Left lung (tissue), 10 donors: Measurements from ENCODE around the gene PDE4C. TPM values are rescaled to one million over a fixed set of nuclear protein-coding genes. Genes with fewer than 3 reads are reported as not detected.

ENCODE experiments used
- ATAC-seq: fragments of 200-7000 bp; cut with Tn5 transposase; one replicate; pipeline ENCODE4 v1.9.1; 2020; ENCODE audit warnings: moderate library complexity
- DNase-seq, 4 donors: peaks; one replicate each; pipeline ENCODE4 v3.0.0-alpha.2; 2013 to 2020
- H3K27ac ChIP-seq, 2 donors: fragments of 200-600 bp; sonication (generic) in 1 of 2; one replicate each; pipeline versions ENCODE4 v1.5.0 to v1.8.0; 2020 to 2021
- H3K27me3 ChIP-seq, 2 donors: fragments of 200-600 bp; sonication (generic) in 1 of 2; one replicate each; pipeline versions ENCODE4 v1.5.0 to v1.8.0; 2020 to 2021
- H3K36me3 ChIP-seq, 2 donors: fragments of 200-600 bp; sonication (generic) in 1 of 2; one replicate each; pipeline versions ENCODE4 v1.5.0 to v1.8.0; 2020 to 2021
- H3K4me1 ChIP-seq, 2 donors: fragments of 200-600 bp; one replicate each; pipeline ENCODE4 v1.8.0; 2021
- H3K4me3 ChIP-seq, 2 donors: fragments of 200-600 bp; sonication (generic) in 1 of 2; one replicate each; pipeline versions ENCODE4 v1.5.0 to v1.8.0; 2020 to 2021; ENCODE audit warnings: mild to moderate bottlenecking in 1 of 2
- H3K9me3 ChIP-seq, 2 donors: fragments of 200-600 bp; sonication (generic) in 1 of 2; one replicate each; pipeline versions ENCODE4 v1.5.0 to v1.8.0; 2020 to 2021
- intact Hi-C, 2 donors: fragments of 100-400 bp; cut with DNase I; formaldehyde crosslinking; loops; one replicate each; pipeline versions ENCODE4 v1.11.2 to v1.14.2; 2022
- polyA plus RNA-seq, 6 donors: library from polyadenylated mRNA; unstranded; fragments of 120-200 nt; gene quantifications; one replicate each; pipeline ENCODE4 v1.2.1, GENCODE V29; 2013; ENCODE audit not compliant: insufficient read length in 6 of 6
- total RNA-seq, 2 donors: library from RNA; stranded (reverse); fragmentation: NEBNext Ultra II Directional; extraction: Animal tissue kit (Norgen Biotek cat#: 25700); gene quantifications; one replicate each; pipeline ENCODE4 v1.2.1, GENCODE V29; 2021
- TF ChIP-seq, protein P1 (sequence below), 2 donors: fragments of 200-600 bp; sonication (generic) in 1 of 2; IDR thresholded peaks; one replicate each; pipeline versions ENCODE4 v1.5.0 to v1.8.0; 2021; ENCODE audit warnings: antibody characterized with exemption in 2 of 2
- donor health status: DM: no; HTN: yes; CAD: no.
- donor health status: DM: no; HTN: no; CAD: no.

The PDE4C gene
- total and polyA plus RNA-seq, 8 donors = 1.3 to 11.3 (median 2.0) TPM

DNA sequence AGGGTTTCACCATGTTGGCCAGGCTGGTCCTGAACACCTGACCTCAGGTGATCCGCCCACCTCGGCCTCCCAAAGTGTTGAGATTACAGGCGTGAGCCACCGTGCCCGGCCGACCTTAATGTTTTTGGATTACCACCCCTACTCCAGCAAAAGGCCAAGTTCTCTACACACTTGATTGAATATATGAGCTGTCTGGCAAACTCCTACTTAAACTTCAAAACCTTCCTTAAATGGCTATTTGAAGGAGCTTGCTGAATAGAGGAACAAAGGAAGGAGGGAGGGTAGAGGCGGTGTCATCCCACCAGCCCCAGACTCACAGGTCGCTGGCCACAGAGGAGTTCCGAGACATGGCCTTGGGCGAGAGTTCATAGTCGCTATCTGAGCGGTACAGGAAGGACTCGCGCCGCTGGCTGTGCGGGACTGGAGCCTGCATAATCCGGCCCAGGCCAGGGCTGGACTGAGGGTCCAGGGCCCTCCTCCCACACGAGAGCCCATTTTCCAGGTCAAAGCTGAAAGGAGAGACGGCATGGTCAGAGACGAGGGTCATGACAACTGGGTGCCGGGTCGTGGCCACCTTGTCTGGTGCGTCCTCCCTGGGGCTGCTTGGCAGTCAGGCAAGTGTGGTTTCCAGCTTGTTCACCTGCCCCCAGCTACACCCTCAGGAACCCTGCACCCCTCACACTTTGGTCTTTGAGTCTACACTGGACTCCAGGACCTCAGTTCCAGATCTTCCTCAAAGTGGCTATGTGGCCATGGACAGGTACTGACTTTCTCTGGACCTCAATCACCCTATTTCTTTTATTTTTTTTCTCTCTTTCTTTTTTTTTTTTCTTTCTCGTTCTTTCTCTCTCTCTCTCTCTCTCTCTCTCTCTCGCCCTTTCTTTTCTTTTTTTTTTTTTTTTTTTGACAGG is 4.2 kb downstream of the PDE4C start:
- intact Hi-C loops = no loop called here
- ATAC-seq (no peak), DNase-seq (no peak)
- peaks cover 7 to 18% of the 10 kb centered on the region in 2 donors for H3K4me1 ChIP-seq
- TF ChIP-seq, protein P1, sequence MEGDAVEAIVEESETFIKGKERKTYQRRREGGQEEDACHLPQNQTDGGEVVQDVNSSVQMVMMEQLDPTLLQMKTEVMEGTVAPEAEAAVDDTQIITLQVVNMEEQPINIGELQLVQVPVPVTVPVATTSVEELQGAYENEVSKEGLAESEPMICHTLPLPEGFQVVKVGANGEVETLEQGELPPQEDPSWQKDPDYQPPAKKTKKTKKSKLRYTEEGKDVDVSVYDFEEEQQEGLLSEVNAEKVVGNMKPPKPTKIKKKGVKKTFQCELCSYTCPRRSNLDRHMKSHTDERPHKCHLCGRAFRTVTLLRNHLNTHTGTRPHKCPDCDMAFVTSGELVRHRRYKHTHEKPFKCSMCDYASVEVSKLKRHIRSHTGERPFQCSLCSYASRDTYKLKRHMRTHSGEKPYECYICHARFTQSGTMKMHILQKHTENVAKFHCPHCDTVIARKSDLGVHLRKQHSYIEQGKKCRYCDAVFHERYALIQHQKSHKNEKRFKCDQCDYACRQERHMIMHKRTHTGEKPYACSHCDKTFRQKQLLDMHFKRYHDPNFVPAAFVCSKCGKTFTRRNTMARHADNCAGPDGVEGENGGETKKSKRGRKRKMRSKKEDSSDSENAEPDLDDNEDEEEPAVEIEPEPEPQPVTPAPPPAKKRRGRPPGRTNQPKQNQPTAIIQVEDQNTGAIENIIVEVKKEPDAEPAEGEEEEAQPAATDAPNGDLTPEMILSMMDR (IDR thresholded peaks at IDR 0.05) = no peak
- no peak overlapping the region for H3K4me3 ChIP-seq
- H3K9me3 ChIP-seq = no peaks in the 10 kb centered on the region
- no peaks in the 10 kb centered on the region for H3K36me3 ChIP-seq
- H3K27me3 ChIP-seq = peaks cover 6 to 72% of the 10 kb centered on the region in 2 donors
- no peak overlapping the region for H3K27ac ChIP-seq

DNA sequence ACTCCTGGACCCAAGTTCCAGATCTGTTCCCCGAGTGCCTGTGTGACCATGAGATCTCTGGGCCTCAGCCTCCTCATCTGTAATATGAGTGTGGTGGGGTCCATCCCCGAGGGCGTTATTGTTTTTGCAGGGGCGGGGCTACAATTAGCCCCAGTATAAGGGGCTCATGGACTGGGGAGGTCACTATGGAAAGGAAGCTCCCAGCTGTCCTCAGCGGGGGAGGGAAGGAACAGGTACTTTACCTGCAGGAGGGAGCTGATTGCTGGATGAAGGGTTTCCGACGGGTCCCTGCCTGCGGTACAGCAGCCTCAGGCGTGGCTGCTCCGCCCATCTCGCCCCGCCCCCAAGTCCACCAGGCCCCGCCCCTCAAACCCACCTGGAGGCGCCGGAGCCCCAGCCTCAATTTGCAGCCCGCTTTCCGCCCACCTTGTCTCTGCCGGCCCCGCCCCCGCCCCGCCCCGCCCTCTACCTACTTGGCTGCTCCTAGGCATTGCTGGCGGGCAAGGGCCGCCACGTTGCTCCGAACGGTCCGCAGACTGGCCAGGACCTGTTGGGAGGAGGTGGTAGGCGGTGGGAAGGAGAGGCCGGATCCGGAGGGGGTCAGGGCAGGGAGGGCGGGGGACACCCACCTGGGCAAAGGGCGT is 5.5 kb downstream of the PDE4C start:
- DNase-seq = no peak
- Histone ChIP-seq H3K27ac (no peak overlapping the region), H3K4me1 (peaks cover 7 to 13% of the 10 kb centered on the region in 2 donors)

DNA sequence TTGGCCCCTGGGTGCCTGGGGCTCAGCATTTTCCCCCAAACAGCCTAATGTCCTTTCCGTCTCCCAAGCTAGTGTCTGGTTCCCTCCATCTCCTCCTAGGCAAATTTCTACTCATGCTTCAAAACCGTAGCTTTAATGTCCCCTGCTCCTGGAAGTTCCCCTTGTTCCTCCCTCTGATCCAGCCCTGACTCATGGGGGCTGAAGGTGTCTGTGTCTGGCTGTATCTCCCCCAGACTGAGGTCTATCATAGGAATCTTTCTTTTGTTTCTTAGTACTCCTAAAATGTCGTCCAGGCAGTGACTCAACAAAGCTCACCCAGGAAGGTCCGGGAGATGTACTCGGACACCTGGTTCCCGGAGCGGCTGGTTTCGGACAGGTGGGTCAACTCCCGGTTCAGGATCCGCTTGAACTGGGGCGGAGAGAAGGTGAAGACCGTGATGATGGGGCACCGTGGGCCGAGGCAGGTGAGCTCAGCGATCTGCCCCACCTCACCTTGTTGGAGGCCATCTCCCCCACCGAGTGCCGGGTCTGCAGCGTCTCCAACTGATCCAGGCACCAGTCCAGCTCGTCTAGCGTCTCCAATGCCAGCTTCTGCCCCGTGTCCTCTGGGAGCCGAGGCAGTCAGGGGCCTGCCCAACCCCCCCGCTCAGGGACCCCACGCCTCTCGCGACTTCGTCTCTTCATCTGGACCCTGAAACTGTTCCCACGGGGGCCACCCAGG is 6.2 kb downstream of the PDE4C start:
- Histone ChIP-seq H3K27ac (no peak overlapping the region), H3K4me3 (no peak overlapping the region), H3K36me3 (no peaks in the 10 kb centered on the region), H3K9me3 (no peaks in the 10 kb centered on the region), H3K4me1 (peaks cover 5 to 6% of the 10 kb centered on the region in 2 donors), H3K27me3 (peaks cover 3 to 52% of the 10 kb centered on the region in 2 donors)
- no peak for DNase-seq
- intact Hi-C loops = no loop called here
- ATAC-seq = no peak
- TF ChIP-seq, protein P1 (IDR thresholded peaks at IDR 0.05) = no peak

More for the DNA sequence above, 5.5 kb downstream of the PDE4C start:
- Histone ChIP-seq H3K36me3 (no peaks in the 10 kb centered on the region), H3K27me3 (peaks cover 6 to 59% of the 10 kb centered on the region in 2 donors), H3K4me3 (no peak overlapping the region), H3K9me3 (no peaks in the 10 kb centered on the region)
- intact Hi-C loops = no loop called here
- TF ChIP-seq, protein P1 (IDR thresholded peaks at IDR 0.05) = no peak
- no peak for ATAC-seq

DNA sequence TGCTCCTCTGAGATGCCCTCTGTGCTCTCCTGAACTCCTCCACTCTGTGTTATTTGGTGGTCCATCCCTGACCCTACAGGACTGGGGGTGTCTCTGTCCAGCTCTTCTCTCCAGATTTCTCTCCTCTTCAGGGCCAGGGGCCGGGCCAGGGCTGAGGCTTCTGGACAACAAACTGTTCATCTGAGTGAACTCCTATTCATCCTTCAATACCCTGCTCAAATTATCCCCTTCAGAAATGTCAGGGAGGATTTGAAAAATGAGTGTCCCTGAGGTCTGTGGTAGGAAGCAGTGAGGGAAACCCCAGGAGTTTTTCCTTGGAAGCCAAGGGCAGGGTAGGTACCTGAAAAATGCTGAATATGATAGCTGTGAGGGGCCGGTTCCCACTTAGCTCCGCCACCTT is 7.6 kb downstream of the PDE4C start:
- TF ChIP-seq, protein P1 (IDR thresholded peaks at IDR 0.05) = no peak
- no peaks in the 10 kb centered on the region for H3K36me3 ChIP-seq
- intact Hi-C loops = no loop called here
- ATAC-seq (no peak), DNase-seq (no peak)
- H3K27ac ChIP-seq = no peak overlapping the region
- H3K4me1 ChIP-seq = no peaks in the 10 kb centered on the region
- H3K4me3 ChIP-seq = no peak overlapping the region
- peaks cover 0 to 38% of the 10 kb centered on the region in 2 donors for H3K27me3 ChIP-seq
- no peaks in the 10 kb centered on the region for H3K9me3 ChIP-seq
